IgD-negative memory B cell (primary cell): ENCODE measurements around the gene SLC2A9. TPM values are rescaled to one million over a fixed set of nuclear protein-coding genes. Genes with fewer than 3 reads are reported as not detected.

Experiments used
- H3K27ac Mint-ChIP-seq, 3 donors: one replicate each; pipeline ENCODE4 v1.8.0; 2020 to 2022; ENCODE audit warnings: mild to moderate bottlenecking in 3 of 3, mixed read lengths in 3 of 3, moderate library complexity in 1 of 3
- H3K27me3 Mint-ChIP-seq: one replicate; pipeline ENCODE4 v1.8.0; 2021; ENCODE audit warnings: mixed read lengths
- H3K36me3 Mint-ChIP-seq: one replicate; pipeline ENCODE4 v1.8.0; 2020; ENCODE audit warnings: mild to moderate bottlenecking, mixed read lengths
- H3K4me1 Mint-ChIP-seq, 3 donors: one replicate each; pipeline ENCODE4 v1.8.0; 2020 to 2022; ENCODE audit warnings: mixed read lengths in 3 of 3, mild to moderate bottlenecking in 1 of 3
- H3K4me3 Mint-ChIP-seq, 4 donors: one replicate each; pipeline ENCODE4 v1.8.0; 2020 to 2022; ENCODE audit warnings: mild to moderate bottlenecking in 4 of 4, mixed read lengths in 4 of 4, moderate library complexity in 3 of 4
- H3K9me3 Mint-ChIP-seq, 3 donors: one replicate each; pipeline ENCODE4 v1.8.0; 2020 to 2021; ENCODE audit warnings: mixed read lengths in 3 of 3, mild to moderate bottlenecking in 1 of 3
- polyA plus RNA-seq: library from polyadenylated mRNA; unstranded; fragments of 300-500 nt; fragmentation: Illumina TruSeq; gene quantifications from one replicate; pipeline ENCODE4 v1.2.3, GENCODE V29; 2021

SLC2A9 gene
- polyA plus RNA-seq, 1 donor from 2014 or later, result 0.41 TPM

DNA sequence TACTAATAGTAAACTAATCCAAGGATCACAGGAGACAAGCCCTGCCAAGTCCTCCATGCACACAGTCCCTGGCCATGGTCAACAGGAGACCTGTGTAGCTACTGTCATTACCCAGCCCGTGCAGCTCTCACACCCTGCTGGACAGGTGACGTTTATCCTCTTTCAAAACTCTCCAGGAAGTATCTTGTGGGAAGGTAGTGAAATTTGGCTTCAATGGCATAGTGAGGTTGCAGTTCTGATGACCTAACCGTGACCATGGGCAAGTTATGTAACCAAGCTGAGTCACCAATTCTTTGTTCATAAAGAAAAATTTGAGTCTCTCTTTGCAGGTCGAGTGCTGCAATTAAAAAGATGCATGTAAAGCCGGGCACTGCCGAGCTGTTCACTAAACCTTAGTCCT lies 11.3 kb upstream of the SLC2A9 start:
- Mint-ChIP-seq H3K36me3 (no peaks in the 10 kb centered on the region), H3K9me3 (no peaks in the 10 kb centered on the region), H3K4me3 (peak overlapping the region in 1 of 4 donors; percentile 30), H3K27ac (no peak overlapping the region), H3K4me1 (peaks cover 12 to 17% (median 15%) of the 10 kb centered on the region in 3 donors), H3K27me3 (peaks cover 3% of the 10 kb centered on the region)

DNA sequence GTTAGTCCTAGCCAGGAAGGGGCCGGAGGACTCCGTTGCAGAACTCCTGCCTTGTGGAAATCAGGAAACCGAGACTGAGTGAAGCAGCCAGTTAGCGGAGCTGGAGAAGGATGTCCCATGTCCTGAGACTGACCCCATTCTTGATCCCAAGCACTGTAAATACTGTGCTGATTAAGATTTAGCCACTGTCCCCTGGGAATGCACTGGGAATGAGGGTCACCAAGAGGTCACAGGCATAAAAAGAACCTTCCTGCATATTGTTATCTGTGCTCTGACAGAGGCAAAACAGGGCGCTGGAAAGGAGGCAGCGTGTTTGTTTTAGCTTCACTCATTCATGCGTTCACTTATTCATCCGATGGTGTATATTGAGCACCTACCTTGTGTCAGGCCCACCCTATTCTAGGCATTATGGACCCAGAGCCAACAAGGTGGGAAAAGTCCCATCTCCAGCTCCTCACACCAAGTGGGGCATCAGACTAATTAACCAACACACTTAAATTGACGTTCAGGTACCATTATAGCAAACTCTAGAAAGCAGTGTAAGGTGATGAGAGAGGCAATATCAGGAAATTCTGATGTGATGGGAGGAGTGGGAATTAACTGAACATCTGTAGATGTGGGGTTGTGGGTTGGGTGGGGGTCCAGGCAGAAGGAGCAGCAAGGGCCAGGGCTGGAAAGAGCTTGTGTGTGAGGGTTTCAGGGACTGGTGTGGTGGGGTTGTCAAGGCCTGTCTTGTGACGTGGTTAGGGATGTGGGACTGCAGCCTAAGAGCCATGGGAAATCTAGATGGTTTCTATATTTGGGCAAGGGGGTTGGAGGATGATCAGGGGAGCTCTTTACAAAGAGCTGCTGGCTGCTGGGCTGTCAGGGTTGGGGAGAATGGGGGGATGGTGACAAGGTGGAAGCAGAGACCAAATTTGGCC lies 10.6 kb upstream of the SLC2A9 start:
- H3K4me1 Mint-ChIP-seq, result peaks cover 12 to 15% (median 15%) of the 10 kb centered on the region in 3 donors
- H3K9me3 Mint-ChIP-seq, result no peaks in the 10 kb centered on the region
- peaks cover 6% of the 10 kb centered on the region for H3K27me3 Mint-ChIP-seq
- no peak overlapping the region for H3K27ac Mint-ChIP-seq
- peak overlapping the region in 1 of 4 donors; percentile 30 for H3K4me3 Mint-ChIP-seq
- no peaks in the 10 kb centered on the region for H3K36me3 Mint-ChIP-seq

DNA sequence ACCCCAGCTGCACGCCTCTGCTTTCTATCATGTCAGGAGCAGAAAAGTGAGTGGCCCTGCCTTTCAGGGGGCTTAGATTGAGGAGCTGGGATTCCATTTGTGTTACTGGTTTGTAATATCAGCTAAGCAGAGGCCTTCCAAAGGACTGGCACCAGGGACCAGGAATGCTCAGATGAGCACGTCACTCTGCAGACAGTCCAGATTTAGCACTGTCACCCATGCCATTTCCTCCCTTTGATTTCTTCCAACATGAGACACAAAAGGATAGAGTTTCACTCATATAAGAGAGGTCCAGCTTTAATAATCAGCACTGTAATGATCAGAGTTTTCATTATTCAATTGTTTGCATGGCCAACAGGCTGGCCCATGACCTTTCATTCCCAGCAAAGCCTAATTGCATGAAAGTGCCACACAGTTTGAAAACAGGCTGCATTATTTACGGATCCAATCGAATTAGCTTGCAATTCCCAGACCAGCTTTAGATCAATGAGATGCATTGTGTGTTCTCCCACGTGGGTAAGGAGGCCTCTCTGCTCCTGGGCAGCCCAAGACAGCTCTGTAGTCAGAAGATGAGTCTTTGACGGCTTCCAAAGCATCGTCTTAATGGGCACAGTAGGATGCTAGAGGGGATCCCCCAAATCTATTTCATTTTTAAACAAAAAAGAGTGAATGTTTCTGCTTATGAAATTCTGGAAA lies 9.8 kb upstream of the SLC2A9 start:
- no peaks in the 10 kb centered on the region for H3K9me3 Mint-ChIP-seq
- H3K4me1 Mint-ChIP-seq, result peaks cover 12 to 17% (median 15%) of the 10 kb centered on the region in 3 donors
- peaks cover 6% of the 10 kb centered on the region for H3K27me3 Mint-ChIP-seq
- H3K36me3 Mint-ChIP-seq, result no peaks in the 10 kb centered on the region
- H3K27ac Mint-ChIP-seq, result no peak overlapping the region
- no peak overlapping the region for H3K4me3 Mint-ChIP-seq

DNA sequence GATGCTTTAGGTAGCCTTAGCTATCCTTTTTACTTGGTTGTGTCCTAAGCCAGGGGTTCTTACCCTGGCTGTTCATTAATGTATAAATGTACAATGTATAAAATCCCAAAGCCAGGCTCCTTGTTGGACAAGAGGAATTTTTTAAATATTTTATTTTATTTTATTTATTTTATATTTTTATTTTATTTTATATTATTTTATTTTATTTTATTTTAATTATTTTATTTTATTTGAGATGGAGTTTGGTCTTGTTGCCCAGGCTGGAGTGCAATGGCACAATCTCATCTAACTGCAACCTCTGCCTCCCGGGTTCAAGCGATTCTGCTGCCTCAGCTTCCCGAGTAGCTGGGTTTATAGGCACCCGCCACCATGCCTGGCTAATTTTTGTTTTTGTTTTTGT lies 8.1 kb upstream of the SLC2A9 start:
- H3K36me3 Mint-ChIP-seq, result no peaks in the 10 kb centered on the region
- H3K4me1 Mint-ChIP-seq, result peaks cover 12 to 17% (median 15%) of the 10 kb centered on the region in 3 donors
- no peak overlapping the region for H3K4me3 Mint-ChIP-seq
- H3K27ac Mint-ChIP-seq, result no peak overlapping the region
- H3K9me3 Mint-ChIP-seq, result no peaks in the 10 kb centered on the region
- H3K27me3 Mint-ChIP-seq, result peaks cover 6% of the 10 kb centered on the region

DNA sequence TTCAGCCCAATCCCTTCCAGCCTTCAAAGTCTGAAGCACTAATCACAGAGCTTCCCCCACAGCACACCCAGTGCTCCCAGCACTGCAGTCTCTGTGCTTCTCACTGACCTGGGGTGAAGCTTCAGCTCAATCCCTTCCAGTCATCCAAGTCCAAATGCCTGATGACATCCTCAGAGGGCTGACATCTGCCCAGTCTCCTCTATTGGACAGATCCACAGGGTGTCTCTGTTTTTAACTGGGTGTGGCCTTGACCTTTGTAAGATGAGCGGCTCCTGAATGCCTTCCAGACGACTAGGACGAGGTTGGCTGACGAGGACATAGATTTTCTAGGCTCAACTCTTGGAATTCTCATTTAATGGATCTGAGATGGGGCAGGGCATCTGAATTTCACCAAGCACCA lies 7.6 kb upstream of the SLC2A9 start:
- H3K9me3 Mint-ChIP-seq, result no peaks in the 10 kb centered on the region
- H3K27ac Mint-ChIP-seq, result no peak overlapping the region
- H3K4me1 Mint-ChIP-seq, result peaks cover 10 to 16% (median 14%) of the 10 kb centered on the region in 3 donors
- H3K4me3 Mint-ChIP-seq, result no peak overlapping the region
- H3K36me3 Mint-ChIP-seq, result no peaks in the 10 kb centered on the region
- peaks cover 6% of the 10 kb centered on the region for H3K27me3 Mint-ChIP-seq

DNA sequence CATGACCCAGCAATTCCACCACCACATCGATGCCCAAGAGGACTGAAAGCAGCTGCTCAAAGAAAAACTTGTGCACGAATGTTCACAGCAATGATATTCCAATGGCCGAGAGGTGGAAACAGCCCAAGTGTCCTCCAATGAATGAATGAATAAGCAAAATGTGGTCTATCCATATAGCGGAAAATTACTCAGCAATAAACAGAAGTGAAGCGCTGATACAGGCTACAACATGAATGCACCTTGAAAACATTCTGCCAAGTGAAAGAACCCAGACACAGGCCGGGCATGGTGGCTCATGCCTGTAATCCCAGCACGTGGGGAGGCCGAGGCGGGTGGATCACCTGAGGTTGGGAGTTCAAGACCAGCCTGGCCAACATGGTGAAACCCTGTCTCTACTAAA lies 5.2 kb upstream of the SLC2A9 start:
- Mint-ChIP-seq H3K27me3 (peaks cover 6% of the 10 kb centered on the region), H3K36me3 (no peaks in the 10 kb centered on the region), H3K27ac (no peak overlapping the region), H3K9me3 (no peaks in the 10 kb centered on the region), H3K4me1 (peaks cover 10 to 18% (median 11%) of the 10 kb centered on the region in 3 donors), H3K4me3 (no peak overlapping the region)

DNA sequence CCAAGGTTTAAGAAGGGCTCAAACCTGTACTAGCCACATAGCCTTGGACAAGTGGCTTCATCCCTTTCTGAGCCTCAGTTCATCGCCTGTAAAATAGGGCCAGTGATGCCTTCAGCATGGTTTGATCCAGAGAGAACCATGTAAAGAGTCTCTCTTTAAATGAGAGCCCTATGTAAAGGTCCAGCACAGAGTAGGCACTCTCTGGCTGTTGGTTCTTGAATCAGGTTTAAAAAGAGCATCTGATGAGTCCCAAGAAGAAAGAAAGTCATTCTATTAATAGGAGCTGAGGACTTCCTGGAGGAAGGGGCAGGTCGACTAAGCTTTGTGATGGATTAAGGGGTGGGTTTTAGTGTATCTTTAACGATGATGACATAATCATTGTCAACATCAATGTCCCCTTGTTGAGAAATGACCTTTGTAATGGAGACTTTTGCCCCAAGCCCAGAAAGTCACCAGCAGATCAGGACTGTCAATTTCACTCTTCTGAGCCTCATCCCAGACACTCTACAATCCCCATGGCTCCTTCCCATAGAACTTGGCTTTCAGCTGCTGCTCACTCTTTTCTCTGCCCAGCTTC lies 4.0 kb upstream of the SLC2A9 start:
- H3K27ac Mint-ChIP-seq, result peak overlapping the region in 1 of 3 donors; percentile 35
- H3K4me3 Mint-ChIP-seq, result no peak overlapping the region

DNA sequence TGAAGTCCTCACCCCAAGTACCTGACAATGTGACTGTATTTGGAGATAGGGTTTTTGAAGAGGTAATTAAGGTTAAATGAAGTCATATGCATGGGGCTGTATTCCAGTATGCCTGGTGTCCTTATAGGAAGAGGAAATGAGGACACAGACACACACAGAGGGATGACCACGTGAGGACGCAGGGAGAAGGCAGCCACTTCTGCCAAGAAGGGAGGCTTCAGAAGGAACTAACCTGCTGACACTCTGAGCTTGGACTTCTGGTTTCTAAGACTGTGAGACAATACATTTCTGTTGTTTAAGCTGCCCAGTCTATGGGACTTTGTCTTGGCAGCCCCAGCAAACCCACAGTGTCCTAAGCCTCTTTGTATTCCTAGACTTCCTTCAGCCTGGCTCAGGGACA lies 3.0 kb upstream of the SLC2A9 start:
- H3K27ac Mint-ChIP-seq, result peak overlapping the region in 1 of 3 donors; percentile 68
- peaks cover 10 to 18% (median 14%) of the 10 kb centered on the region in 3 donors for H3K4me1 Mint-ChIP-seq
- no peak overlapping the region for H3K4me3 Mint-ChIP-seq
- H3K27me3 Mint-ChIP-seq, result peaks cover 6% of the 10 kb centered on the region
- no peaks in the 10 kb centered on the region for H3K36me3 Mint-ChIP-seq
- H3K9me3 Mint-ChIP-seq, result no peaks in the 10 kb centered on the region

More for the DNA sequence above, 4.0 kb upstream of the SLC2A9 start:
- Mint-ChIP-seq H3K27me3 (peaks cover 6% of the 10 kb centered on the region), H3K4me1 (peaks cover 10 to 18% (median 11%) of the 10 kb centered on the region in 3 donors), H3K36me3 (no peaks in the 10 kb centered on the region), H3K9me3 (no peaks in the 10 kb centered on the region)

DNA sequence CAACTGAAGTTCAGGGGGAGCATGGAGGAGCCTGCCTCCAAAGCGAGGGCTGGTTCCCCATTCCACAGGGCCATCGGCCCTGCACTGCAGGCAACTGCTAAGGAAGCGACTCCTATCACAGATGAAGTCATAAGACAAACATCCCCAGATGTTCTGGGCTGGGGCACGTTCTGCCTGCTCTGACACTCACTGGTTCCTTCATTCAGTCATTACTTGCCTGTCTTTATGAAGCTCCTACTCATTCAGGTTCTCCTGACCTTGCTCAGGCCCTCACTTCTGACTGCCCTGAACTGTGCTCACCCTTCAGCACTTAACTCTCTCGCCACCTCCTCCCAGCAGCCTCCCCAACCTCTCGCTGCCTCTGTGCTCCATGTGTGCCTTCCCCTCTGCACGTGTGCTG lies 2.5 kb upstream of the SLC2A9 start:
- Mint-ChIP-seq H3K27me3 (peaks cover 6% of the 10 kb centered on the region), H3K4me3 (peak overlapping the region in 1 of 4 donors; percentile 68), H3K36me3 (no peaks in the 10 kb centered on the region), H3K27ac (peak overlapping the region in 2 of 3 donors; percentile 14 to 68), H3K9me3 (no peaks in the 10 kb centered on the region), H3K4me1 (peaks cover 15 to 20% (median 17%) of the 10 kb centered on the region in 3 donors)

DNA sequence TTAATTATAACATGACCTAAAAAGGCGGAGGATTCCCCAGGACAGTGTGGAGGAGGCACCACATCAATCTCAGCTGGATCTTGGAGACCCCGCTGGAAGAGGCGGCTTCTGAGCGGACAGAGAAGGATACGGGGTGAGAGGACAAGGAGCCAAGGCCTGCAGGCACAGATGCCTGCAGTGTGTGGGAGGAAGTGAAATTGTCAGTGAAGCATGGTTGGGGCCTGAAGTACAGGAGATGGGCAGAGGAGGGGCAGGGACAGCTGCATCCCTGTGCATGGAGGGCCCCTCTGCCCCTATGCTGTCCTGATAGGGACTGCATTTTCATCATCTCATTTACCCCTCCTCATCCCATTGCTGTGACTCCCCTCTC lies 1.7 kb upstream of the SLC2A9 start:
- Mint-ChIP-seq H3K36me3 (no peaks in the 10 kb centered on the region), H3K9me3 (no peaks in the 10 kb centered on the region), H3K27ac (no peak overlapping the region), H3K4me1 (peaks cover 18 to 20% (median 19%) of the 10 kb centered on the region in 3 donors), H3K4me3 (peak overlapping the region in 1 of 4 donors; percentile 65), H3K27me3 (peaks cover 4% of the 10 kb centered on the region)

DNA sequence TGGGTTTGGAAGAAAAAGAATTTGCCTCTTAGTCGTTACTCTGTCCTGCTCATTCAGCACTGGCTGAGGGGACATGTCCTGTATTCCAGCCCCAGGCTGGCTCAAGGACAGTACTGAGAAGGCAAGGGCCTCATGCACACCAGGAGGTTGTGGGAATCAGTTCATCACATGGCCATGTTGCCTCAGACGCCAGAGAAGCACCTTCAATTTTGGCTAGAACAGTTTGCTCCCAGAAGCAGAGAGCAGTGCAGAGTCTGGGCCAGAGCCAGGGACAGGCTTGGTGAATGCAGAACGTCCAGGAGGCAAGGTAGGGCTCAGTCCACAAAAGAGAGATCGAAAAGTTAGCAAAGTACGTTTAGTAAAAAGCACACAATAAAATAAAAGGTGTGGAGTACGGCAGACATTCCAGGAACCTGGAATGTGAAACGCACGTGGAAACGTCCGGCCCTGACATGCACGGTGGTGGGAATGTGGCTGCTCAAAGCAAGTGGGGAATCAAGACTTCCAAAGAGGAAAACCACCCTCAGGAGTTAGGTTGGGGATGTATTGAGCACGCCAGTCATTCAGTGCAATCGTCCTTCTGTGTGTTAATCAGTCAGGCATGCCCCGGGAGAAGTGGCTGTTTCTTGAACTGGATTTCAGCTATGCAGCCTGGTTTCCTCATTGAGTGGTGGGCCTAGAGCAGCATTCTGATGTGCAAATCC lies 1.2 kb upstream of the SLC2A9 start:
- H3K27ac Mint-ChIP-seq, result no peak overlapping the region
- H3K36me3 Mint-ChIP-seq, result no peaks in the 10 kb centered on the region
- no peaks in the 10 kb centered on the region for H3K9me3 Mint-ChIP-seq
- H3K4me1 Mint-ChIP-seq, result peaks cover 18 to 20% (median 19%) of the 10 kb centered on the region in 3 donors
- H3K27me3 Mint-ChIP-seq, result peaks cover 6% of the 10 kb centered on the region
- no peak overlapping the region for H3K4me3 Mint-ChIP-seq

DNA sequence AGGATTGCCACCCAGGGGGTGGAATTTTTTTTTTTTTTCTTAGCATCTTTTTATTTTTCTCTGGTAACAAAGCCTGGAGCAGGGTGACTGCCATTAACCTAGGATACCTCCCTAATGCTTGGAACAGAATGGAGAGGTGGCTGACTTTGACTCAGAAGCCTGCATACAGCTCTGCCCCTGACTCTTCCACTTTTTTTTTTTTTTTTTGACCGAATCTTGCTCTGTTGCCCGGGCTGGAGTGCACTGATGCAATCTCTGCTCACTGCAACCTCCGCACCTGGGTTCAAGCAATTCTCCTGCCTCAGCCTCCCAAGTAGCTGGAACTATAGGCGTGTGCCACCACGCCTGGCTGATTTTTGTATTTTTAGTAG lies 341 bp upstream of the SLC2A9 start:
- no peaks in the 10 kb centered on the region for H3K9me3 Mint-ChIP-seq
- no peak overlapping the region for H3K4me3 Mint-ChIP-seq
- H3K4me1 Mint-ChIP-seq, result peaks cover 16 to 20% (median 18%) of the 10 kb centered on the region in 3 donors

DNA sequence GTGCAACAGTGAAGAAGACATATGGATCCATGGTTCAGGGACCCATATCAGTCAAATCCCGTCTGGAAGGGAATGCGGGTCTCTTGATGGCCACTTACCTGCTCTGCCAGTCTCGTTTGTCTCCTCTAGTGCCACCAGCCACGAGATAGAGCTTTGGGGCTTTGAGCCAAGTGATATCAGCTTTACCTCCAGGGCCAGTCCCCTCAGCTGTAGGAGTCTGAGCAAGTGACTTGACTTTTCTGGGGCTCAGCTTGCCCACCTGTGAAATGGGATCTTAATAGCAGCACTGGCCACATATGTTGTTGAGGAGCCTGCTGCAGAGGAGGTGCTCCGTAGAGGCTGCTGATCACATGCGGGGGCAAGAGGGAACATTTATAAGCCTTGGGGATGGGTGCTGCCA lies 1.2 kb downstream of the SLC2A9 start:
- peaks cover 16 to 20% (median 18%) of the 10 kb centered on the region in 3 donors for H3K4me1 Mint-ChIP-seq
- no peaks in the 10 kb centered on the region for H3K36me3 Mint-ChIP-seq
- no peaks in the 10 kb centered on the region for H3K9me3 Mint-ChIP-seq
- peaks cover 2% of the 10 kb centered on the region for H3K27me3 Mint-ChIP-seq
- H3K27ac Mint-ChIP-seq, result peak overlapping the region in 1 of 3 donors; percentile 52
- H3K4me3 Mint-ChIP-seq, result peak overlapping the region in 2 of 4 donors; percentile 42 to 67

More for the DNA sequence above, 341 bp upstream of the SLC2A9 start:
- Mint-ChIP-seq H3K36me3 (no peaks in the 10 kb centered on the region), H3K27me3 (peaks cover 2% of the 10 kb centered on the region), H3K27ac (no peak overlapping the region)

DNA sequence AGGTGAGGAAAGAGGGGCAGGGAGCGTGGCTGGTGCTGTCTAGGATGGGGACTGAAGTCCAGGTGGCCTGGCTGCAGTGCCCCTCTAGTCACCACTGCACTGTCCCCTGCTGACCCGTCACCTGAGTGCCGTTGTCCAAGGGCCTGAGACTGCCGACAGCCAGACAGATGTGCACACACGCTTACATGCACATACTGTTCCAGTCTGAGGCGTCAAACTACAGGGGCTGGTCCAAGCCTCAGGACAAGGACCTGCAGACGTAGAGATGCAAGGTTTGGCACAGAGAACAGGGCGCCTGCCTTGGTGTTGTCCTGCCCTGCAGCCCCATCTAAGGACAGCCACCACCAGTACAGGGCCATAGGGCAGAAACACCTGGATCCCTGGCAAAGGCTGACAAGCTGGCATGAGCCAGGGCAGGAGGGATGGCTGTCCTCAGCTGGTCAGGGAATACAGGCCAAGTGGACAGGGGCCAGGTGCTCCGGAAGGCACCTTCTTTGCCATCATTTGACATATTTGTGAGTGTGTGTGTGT lies 1.7 kb downstream of the SLC2A9 start:
- peak overlapping the region in 2 of 3 donors; percentile 85 to 95 for H3K27ac Mint-ChIP-seq
- H3K4me1 Mint-ChIP-seq, result peaks cover 16 to 20% (median 18%) of the 10 kb centered on the region in 3 donors
- H3K4me3 Mint-ChIP-seq, result peak overlapping the region; percentile 67 to 93 (median 90)
- H3K9me3 Mint-ChIP-seq, result no peaks in the 10 kb centered on the region
- H3K36me3 Mint-ChIP-seq, result no peaks in the 10 kb centered on the region
- peaks cover 2% of the 10 kb centered on the region for H3K27me3 Mint-ChIP-seq
